Thyroid gland (tissue), 4 donors: ENCODE results near the gene RNU6-1.
A peak's percentile ranks its signal among the peaks of the same experiment; 100 is the strongest.

Experiments used
- POLR2A ChIP-seq, 2 donors: fragments of 450-650 bp; IDR thresholded peaks; one replicate each; pipeline ENCODE4 v1.6.1; 2017; ENCODE audit warnings: antibody characterized with exemption in 2 of 2, mild to moderate bottlenecking in 2 of 2, moderate library complexity in 1 of 2
- TF ChIP-seq, protein P1 (sequence below), 6 experiments: fragments of 200-600 bp in 3 of 6; fragments of 450-650 bp in 3 of 6; sonication (generic) in 3 of 6; IDR thresholded peaks; one replicate each; pipeline ENCODE4 v1.5.1; 2016 to 2019; ENCODE audit warnings: antibody characterized with exemption in 6 of 6, mild to moderate bottlenecking in 2 of 6, inconsistent platforms in 1 of 6, moderate library complexity in 1 of 6

DNA sequence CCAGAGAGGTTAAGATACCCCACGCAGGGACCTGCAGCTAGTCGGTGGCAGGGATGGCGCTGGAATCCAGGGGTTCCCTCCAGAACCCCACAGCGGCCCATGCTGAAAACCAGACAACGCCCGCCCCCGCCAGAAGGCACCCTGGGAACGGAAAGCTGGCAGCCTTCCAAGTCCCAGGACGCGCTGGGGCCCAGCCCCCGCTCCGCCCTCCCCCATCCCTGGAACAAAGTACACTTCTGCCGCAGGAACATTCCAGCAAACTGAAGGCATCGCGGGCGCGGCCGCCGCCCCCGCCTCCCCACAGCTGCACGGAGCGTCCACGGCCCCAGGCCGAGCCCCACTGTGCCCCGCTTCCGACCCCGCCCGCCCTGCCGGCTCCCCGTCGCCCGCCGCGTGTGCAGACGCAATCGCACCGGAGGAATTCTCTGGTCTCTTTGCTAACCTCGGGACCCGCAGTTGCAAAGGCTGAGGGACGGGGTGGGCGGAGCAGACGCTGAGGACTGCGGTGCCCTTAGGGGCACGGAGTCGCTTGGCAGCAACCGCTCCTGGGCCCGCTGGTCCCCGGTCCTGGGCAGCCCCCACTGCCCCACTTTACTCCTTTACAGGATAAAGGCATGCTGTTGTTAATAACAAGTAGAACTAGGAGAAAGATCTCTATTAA lies 44.8 kb upstream of the RNU6-1 start:
- TF ChIP-seq, protein P1, sequence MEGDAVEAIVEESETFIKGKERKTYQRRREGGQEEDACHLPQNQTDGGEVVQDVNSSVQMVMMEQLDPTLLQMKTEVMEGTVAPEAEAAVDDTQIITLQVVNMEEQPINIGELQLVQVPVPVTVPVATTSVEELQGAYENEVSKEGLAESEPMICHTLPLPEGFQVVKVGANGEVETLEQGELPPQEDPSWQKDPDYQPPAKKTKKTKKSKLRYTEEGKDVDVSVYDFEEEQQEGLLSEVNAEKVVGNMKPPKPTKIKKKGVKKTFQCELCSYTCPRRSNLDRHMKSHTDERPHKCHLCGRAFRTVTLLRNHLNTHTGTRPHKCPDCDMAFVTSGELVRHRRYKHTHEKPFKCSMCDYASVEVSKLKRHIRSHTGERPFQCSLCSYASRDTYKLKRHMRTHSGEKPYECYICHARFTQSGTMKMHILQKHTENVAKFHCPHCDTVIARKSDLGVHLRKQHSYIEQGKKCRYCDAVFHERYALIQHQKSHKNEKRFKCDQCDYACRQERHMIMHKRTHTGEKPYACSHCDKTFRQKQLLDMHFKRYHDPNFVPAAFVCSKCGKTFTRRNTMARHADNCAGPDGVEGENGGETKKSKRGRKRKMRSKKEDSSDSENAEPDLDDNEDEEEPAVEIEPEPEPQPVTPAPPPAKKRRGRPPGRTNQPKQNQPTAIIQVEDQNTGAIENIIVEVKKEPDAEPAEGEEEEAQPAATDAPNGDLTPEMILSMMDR (IDR thresholded peaks at IDR 0.05), result no peak
- TF ChIP-seq POLR2A (IDR thresholded peaks at IDR 0.05), result peak in 1 of 2 donors; percentile 70
